Activated T-cell treated with anti-CD3 and anti-CD28 coated beads, Interleukin-2, amount 50 U/mL, for 4 hours (primary cell): Measurements from ENCODE around the gene ALG14. TPM values are rescaled to one million over a fixed set of nuclear protein-coding genes. Genes with fewer than 3 reads are reported as not detected.
A peak's percentile ranks its signal among the peaks of the same experiment; 100 is the strongest.
"Not testable (repeated sequence)": the region's sequence is repeated elsewhere in the genome, so short reads cannot be mapped to it uniquely, and the experiment has no call there.

ENCODE experiments used
- ATAC-seq, 2 donors: fragments of 200-7000 bp; cut with Tn5 transposase; one replicate each; pipeline ENCODE4 v1.10.0; 2021
- DNase-seq: peaks from one replicate; pipeline ENCODE4 v3.0.0-alpha.2; 2020
- H3K27me3 Mint-ChIP-seq: one replicate; pipeline ENCODE4 v1.8.0; 2021; ENCODE audit warnings: low read depth, mixed read lengths
- H3K36me3 Mint-ChIP-seq: one replicate; pipeline ENCODE4 v1.8.0; 2022; ENCODE audit warnings: mixed read lengths; ENCODE audit not compliant: insufficient read depth
- H3K4me1 Mint-ChIP-seq: one replicate; pipeline ENCODE4 v1.8.0; 2021; ENCODE audit warnings: low read depth, mixed read lengths
- H3K4me3 Mint-ChIP-seq: one replicate; pipeline ENCODE4 v1.8.0; 2021; ENCODE audit warnings: mild to moderate bottlenecking, moderate library complexity, mixed read lengths
- H3K9me3 Mint-ChIP-seq: one replicate; pipeline ENCODE4 v1.8.0; 2021; ENCODE audit warnings: mixed read lengths
- total RNA-seq, 3 donors: library from RNA; stranded (reverse); gene quantifications; one replicate each; pipeline ENCODE4 v1.2.1, GENCODE V29; 2021

The ALG14 gene
- total RNA-seq, 3 donors from 2014 or later, result 4.3 to 4.9 (median 4.4) TPM

GRCh38 chr1:95096218-95096841 lies 23.6 kb upstream of the ALG14 start:
- Mint-ChIP-seq H3K4me3 (no peak overlapping the region), H3K9me3 (no peaks in the 10 kb centered on the region), H3K27me3 (peaks cover 10% of the 10 kb centered on the region), H3K36me3 (no peaks in the 10 kb centered on the region), H3K4me1 (no peaks in the 10 kb centered on the region)
- no peak for ATAC-seq
- no peak for DNase-seq

GRCh38 chr1:95095833-95096217 lies 23.1 kb upstream of the ALG14 start:
- Mint-ChIP-seq H3K4me1 (no peaks in the 10 kb centered on the region), H3K9me3 (no peaks in the 10 kb centered on the region), H3K27me3 (peaks cover 10% of the 10 kb centered on the region), H3K4me3 (no peak overlapping the region), H3K36me3 (no peaks in the 10 kb centered on the region)
- DNase-seq (no peak), ATAC-seq (no peak)

- Mint-ChIP-seq H3K4me3 (no peak overlapping the region), H3K9me3 (no peaks in the 10 kb centered on the region), H3K4me1 (no peaks in the 10 kb centered on the region), H3K27me3 (peaks cover 10% of the 10 kb centered on the region), H3K36me3 (no peaks in the 10 kb centered on the region)
- DNase-seq (no peak), ATAC-seq (no peak)
These were observed 22.2 kb upstream of the ALG14 start for GRCh38 chr1:95094923-95095322.

GRCh38 chr1:95093296-95093695 lies 20.5 kb upstream of the ALG14 start:
- Mint-ChIP-seq H3K9me3 (no peaks in the 10 kb centered on the region), H3K27me3 (peaks cover 9% of the 10 kb centered on the region), H3K4me3 (no peak overlapping the region), H3K4me1 (no peaks in the 10 kb centered on the region), H3K36me3 (no peaks in the 10 kb centered on the region)
- ATAC-seq (no peak), DNase-seq (no peak)

DNA sequence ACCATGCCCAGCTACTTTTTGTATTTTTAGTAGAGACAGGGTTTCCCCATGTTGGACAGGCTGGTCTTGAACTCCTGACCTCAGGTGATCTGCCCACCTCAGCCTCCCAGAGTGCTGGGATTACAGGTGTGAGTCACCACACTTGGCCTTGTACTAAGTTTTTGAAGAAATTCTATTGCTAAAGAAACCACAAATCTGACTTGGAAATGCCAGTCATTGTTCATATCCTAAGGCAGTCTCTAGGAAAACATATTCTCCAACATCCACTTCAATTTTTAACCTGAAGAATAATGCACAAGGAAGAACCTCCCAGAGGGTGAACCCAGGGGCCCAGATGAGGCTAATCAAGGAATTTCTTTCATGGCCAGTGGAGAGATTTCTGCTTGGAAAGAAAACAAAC lies 20.1 kb upstream of the ALG14 start:
- DNase-seq, H3K27me3 Mint-ChIP-seq, H3K4me1 Mint-ChIP-seq, H3K4me3 Mint-ChIP-seq, H3K9me3 Mint-ChIP-seq, ATAC-seq, H3K36me3 Mint-ChIP-seq: not testable (repeated sequence)

DNA sequence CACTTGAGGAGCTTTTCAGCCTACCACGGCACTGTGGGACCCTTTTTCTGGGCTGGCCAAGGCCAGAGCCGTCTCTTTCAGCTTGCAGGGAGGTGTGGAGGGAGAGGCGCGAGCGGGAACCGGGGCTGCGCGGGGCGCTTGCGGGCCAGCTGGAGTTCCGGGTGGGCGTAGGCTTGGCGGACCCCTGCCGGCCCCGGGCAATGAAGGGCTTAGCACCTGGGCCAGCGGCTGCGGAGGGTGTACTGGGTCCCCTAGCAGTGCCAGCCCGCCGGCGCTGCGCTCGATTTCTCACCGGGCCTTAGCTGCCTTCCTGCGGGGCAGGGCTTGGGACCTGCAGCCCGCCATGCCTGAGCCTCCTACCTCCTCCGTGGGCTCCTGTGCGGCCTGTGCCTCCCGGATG lies 18.5 kb upstream of the ALG14 start:
- not testable (repeated sequence) for H3K27me3 Mint-ChIP-seq, H3K4me1 Mint-ChIP-seq, H3K36me3 Mint-ChIP-seq, ATAC-seq, H3K9me3 Mint-ChIP-seq, DNase-seq, H3K4me3 Mint-ChIP-seq

DNA sequence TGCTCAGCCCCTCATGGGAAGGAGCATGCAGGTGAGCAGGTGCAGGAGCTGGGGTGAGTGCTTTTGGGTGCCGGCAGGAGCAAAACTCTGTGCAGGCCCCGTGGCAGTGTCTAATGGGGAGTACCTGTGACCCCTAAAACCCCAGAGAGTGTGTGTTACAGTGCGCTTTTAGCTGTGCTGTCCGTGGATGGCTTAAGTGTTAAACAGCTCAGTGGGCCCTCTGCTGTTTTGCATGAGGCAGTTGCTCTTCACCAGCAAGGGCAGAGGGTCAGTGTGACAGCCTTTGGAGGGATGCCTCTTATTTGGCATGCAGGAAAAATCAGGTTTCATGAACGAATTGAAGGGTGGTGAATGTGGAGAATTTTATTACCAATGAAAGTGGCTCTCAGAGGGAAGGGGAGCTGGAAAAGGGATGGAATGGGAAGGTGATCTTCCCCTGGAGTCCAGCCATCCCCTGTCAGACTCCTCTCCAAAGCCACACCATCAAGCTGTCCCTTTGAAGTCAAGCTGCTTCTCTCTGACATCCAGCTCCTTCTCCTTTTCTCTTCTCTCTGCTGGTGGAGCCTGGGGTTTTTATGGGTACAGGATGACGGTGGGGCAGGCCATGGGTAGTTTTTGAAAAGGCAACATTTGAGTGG lies 17.0 kb upstream of the ALG14 start:
- ATAC-seq, result no peak
- Mint-ChIP-seq H3K27me3 (peaks cover 8% of the 10 kb centered on the region), H3K36me3 (no peaks in the 10 kb centered on the region)

GRCh38 chr1:95088303-95088702 lies 15.6 kb upstream of the ALG14 start:
- no peak overlapping the region for H3K4me3 Mint-ChIP-seq
- peaks cover 8% of the 10 kb centered on the region for H3K27me3 Mint-ChIP-seq
- H3K36me3 Mint-ChIP-seq, result no peaks in the 10 kb centered on the region
- no peaks in the 10 kb centered on the region for H3K4me1 Mint-ChIP-seq
- no peaks in the 10 kb centered on the region for H3K9me3 Mint-ChIP-seq
- DNase-seq (no peak), ATAC-seq (no peak)

More for the DNA sequence above, 17.0 kb upstream of the ALG14 start:
- no peak for DNase-seq
- no peak overlapping the region for H3K4me3 Mint-ChIP-seq
- H3K4me1 Mint-ChIP-seq, result no peaks in the 10 kb centered on the region
- H3K9me3 Mint-ChIP-seq, result no peaks in the 10 kb centered on the region

DNA sequence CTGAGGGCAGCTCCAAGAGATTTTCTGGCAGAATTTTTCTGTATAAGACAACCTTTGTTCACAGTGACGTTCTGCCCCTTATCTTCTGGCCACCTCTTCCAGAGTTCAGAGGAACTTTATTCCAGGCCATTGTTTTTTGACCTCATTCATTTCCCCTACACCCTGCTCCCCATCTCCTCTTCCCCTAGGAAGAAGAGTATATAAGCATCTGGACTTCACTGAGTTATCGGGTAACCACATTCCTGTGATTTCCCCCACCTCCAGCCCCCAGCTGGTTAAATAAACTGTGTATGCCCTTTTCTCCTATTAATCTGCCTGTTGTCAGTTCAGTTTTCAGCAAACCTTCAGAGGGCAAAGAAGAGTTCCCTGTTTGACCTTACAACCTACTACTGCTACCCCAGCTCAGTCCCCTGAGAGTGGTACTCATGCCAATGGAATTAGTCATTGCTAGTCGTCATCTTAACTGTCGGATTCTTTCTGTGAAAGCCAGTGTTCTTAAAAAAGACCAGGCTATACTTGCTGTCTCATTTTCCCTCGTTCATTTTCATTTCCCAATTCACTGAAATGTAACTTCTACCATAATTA lies 14.3 kb upstream of the ALG14 start:
- DNase-seq (no peak), ATAC-seq (no peak)
- no peak overlapping the region for H3K4me3 Mint-ChIP-seq
- no peaks in the 10 kb centered on the region for H3K4me1 Mint-ChIP-seq
- no peaks in the 10 kb centered on the region for H3K9me3 Mint-ChIP-seq
- peaks cover 8% of the 10 kb centered on the region for H3K27me3 Mint-ChIP-seq
- H3K36me3 Mint-ChIP-seq, result no peaks in the 10 kb centered on the region

DNA sequence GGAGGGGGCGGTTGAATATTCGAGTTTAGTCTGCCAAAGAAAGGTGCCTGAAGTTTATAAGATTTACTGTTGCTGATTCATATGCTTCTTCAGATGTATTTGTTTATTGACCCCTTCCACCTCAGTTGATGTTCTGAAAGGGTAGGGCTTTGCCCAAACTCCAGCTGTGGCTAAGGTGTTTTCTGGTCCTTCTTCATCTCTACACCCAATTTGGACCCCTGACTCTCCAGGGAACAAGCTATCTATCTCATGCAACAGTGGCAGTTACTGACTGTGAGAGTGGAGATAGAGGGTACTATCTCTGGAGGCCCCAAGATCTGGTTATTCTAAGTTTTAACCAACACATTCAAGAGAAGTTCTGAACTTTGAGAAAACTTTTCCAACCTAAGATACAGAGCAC lies 12.6 kb upstream of the ALG14 start:
- H3K9me3 Mint-ChIP-seq, result no peaks in the 10 kb centered on the region
- ATAC-seq (no peak), DNase-seq (no peak)
- no peaks in the 10 kb centered on the region for H3K36me3 Mint-ChIP-seq
- no peak overlapping the region for H3K4me3 Mint-ChIP-seq
- H3K27me3 Mint-ChIP-seq, result peaks cover 12% of the 10 kb centered on the region
- no peaks in the 10 kb centered on the region for H3K4me1 Mint-ChIP-seq

DNA sequence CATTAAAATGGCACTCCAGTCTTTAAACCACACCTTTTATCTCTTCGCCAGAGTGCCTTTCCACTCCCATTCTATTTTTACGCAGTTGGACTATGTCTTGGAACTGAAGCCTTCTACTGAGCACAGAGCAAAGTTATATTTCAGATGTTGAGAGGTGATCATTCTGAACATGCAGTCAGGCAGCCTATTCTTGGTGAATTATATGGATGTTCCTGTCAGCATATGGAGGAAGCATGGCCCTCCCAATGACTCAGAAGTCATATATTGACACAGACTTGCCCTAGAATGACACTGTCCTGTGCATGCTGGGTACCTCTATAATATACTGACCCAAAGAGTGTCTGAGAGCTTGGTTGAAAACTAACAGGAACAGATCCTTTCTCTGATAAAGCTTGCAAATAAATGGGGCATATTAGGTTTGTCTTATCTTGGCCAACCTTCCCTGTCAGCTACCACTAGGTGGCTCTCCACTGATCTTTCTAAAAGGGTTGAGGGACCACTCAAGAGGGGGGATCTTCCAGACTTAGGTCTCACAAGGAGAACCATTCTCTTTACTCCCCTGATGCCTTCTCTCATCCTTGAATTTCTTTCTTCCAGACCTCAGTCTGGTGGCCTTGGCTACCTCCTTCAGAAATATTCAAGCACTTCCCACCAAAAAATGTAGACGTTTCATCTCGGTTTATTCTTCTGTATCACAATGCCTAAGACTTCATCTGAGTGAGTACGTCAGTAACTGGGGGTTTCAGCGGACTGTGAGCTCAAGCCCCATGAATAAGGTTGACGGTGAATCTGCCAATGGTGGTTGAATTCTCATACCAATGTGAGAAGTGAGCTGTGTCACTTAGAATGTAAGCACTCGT lies 11.8 kb upstream of the ALG14 start:
- ATAC-seq, result peak in 1 of 2 donors; percentile 59
- no peaks in the 10 kb centered on the region for H3K9me3 Mint-ChIP-seq
- H3K36me3 Mint-ChIP-seq, result no peaks in the 10 kb centered on the region
- peak; percentile 7 for DNase-seq
- no peak overlapping the region for H3K4me3 Mint-ChIP-seq
- H3K27me3 Mint-ChIP-seq, result peaks cover 9% of the 10 kb centered on the region
- H3K4me1 Mint-ChIP-seq, result no peaks in the 10 kb centered on the region

GRCh38 chr1:95080879-95081278 lies 8.1 kb upstream of the ALG14 start:
- Mint-ChIP-seq H3K36me3 (no peaks in the 10 kb centered on the region), H3K4me3 (no peak overlapping the region), H3K9me3 (no peaks in the 10 kb centered on the region), H3K4me1 (no peaks in the 10 kb centered on the region), H3K27me3 (peaks cover 7% of the 10 kb centered on the region)
- DNase-seq (no peak), ATAC-seq (no peak)

- Mint-ChIP-seq H3K36me3 (no peaks in the 10 kb centered on the region), H3K9me3 (no peaks in the 10 kb centered on the region), H3K4me1 (no peaks in the 10 kb centered on the region), H3K4me3 (no peak overlapping the region), H3K27me3 (peaks cover 9% of the 10 kb centered on the region)
- ATAC-seq (no peak), DNase-seq (no peak)
These were observed 7.7 kb upstream of the ALG14 start for GRCh38 chr1:95080446-95080845.

DNA sequence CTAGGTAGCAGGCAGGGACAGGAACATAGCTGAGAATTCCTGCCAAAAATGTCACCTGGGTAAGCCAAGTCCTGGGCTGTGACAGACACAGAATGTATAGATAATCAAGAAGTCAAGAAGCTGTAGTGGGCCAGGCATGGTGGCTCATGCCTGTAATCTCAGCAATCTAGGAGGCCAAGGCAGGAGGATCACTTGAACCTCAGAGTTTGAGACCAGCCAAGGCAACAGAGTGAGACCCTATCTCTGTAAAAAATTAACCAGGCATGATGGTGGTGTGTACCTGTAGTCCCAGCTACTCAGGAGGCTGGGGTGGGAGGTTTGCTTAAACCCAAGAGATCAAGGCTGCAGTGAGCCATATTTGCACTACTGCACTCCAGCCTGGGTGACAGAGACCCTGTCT lies 3.3 kb upstream of the ALG14 start:
- peaks cover 16% of the 10 kb centered on the region for H3K4me1 Mint-ChIP-seq
- no peak overlapping the region for H3K4me3 Mint-ChIP-seq
- ATAC-seq (no peak), DNase-seq (no peak)
- peaks cover 5% of the 10 kb centered on the region for H3K27me3 Mint-ChIP-seq
- no peaks in the 10 kb centered on the region for H3K36me3 Mint-ChIP-seq
- H3K9me3 Mint-ChIP-seq, result no peaks in the 10 kb centered on the region
